ENCODE measurements around the gene HIVEP3.

DNA sequence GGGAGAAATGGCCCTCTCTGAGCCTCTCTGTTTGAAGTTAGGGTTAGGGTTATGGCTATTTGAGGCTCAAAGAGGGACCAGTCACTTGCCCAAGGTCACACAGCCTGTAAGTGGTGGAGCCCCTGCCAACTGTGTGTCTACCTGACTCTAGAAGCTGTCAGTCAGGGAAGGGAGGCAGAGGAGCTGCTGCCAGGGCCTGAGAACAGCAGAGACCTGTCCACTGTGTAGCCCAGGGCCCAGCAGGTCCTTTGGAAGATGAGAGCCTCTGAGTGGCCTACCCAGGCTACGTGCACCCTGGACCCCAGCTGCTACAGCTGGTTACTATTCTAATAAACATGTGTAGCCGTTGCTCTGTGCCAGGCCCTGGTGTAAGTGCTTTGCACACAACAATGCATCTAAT is 419.1 kb downstream of the HIVEP3 start:
- no peak for TF ChIP-seq POLR2A (IDR thresholded peaks at IDR 0.05)
- TF ChIP-seq, protein P1, sequence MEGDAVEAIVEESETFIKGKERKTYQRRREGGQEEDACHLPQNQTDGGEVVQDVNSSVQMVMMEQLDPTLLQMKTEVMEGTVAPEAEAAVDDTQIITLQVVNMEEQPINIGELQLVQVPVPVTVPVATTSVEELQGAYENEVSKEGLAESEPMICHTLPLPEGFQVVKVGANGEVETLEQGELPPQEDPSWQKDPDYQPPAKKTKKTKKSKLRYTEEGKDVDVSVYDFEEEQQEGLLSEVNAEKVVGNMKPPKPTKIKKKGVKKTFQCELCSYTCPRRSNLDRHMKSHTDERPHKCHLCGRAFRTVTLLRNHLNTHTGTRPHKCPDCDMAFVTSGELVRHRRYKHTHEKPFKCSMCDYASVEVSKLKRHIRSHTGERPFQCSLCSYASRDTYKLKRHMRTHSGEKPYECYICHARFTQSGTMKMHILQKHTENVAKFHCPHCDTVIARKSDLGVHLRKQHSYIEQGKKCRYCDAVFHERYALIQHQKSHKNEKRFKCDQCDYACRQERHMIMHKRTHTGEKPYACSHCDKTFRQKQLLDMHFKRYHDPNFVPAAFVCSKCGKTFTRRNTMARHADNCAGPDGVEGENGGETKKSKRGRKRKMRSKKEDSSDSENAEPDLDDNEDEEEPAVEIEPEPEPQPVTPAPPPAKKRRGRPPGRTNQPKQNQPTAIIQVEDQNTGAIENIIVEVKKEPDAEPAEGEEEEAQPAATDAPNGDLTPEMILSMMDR (IDR thresholded peaks at IDR 0.05) = no peak

Measured in heart left ventricle (tissue), 13 donors.